ENCODE data around the gene RAB9A.
"Not testable (repeated sequence)": the region's sequence is repeated elsewhere in the genome, so short reads cannot be mapped to it uniquely, and the experiment has no call there.

RAB9A gene

GRCh38 chrX:13703589-13703988 lies 14.7 kb downstream of the RAB9A start:
- Mint-ChIP-seq H3K4me1 (peaks cover 46% of the 10 kb centered on the region), H3K9me3 (no peaks in the 10 kb centered on the region), H3K27me3 (no peaks in the 10 kb centered on the region), H3K4me3 (no peak overlapping the region), H3K27ac (no peak overlapping the region)
- no peak for DNase-seq
- no peak for ATAC-seq

DNA sequence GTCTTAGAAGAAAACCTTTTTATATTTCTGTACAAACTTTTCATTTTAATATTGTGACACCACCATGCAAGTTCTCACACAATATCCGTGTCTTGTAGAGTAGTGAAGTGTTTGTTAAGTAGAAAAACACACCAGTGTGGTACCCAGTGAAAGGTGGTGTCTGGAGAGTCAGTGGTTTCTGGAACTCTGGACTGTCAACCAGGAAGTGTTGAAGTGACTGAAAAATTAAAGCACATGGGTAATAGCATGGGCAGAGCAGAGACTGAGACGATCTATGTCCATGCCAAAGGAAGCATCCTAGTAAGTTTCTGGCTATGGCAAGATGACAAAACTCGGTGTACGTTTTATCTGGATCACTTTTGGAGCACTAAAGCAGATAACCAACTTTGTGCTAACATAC lies 22.2 kb downstream of the RAB9A start:
- Mint-ChIP-seq H3K4me1 (peaks cover 21% of the 10 kb centered on the region), H3K9me3 (no peaks in the 10 kb centered on the region), H3K27ac (no peak overlapping the region), H3K27me3 (no peaks in the 10 kb centered on the region), H3K4me3 (no peak overlapping the region)
- DNase-seq (no peak), ATAC-seq (no peak)

GRCh38 chrX:13716455-13716854 lies 27.5 kb downstream of the RAB9A start:
- Mint-ChIP-seq H3K27me3 (no peaks in the 10 kb centered on the region), H3K4me1 (peaks cover 25% of the 10 kb centered on the region), H3K4me3 (no peak overlapping the region), H3K27ac (no peak overlapping the region), H3K9me3 (no peaks in the 10 kb centered on the region)
- no peak for ATAC-seq
- DNase-seq: no peak

DNA sequence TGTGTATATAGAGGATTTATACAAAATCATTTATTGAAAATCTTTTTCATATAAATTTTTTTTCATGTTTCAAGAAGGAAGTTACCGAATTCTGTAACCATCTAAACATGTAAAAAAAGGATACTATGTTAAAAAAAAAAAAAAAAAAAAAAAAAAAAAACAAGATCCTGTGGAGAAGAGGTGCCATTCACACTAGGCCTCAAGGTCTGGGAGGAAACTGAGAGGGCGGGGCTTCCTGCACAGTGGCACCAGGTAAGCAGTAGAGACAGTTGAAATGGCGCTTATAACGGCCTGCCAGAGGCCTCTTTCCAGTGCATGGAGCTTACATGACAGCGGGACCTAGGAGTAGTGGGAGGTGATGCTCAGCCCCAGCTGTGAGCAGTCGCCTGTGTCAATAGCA lies 28.0 kb downstream of the RAB9A start:
- Mint-ChIP-seq H3K27ac (peak overlapping the region in 1 of 2 donors; percentile 74), H3K4me3 (no peak overlapping the region), H3K27me3 (no peaks in the 10 kb centered on the region), H3K9me3 (no peaks in the 10 kb centered on the region), H3K4me1 (peaks cover 21% of the 10 kb centered on the region)
- DNase-seq (no peak), ATAC-seq (no peak)

DNA sequence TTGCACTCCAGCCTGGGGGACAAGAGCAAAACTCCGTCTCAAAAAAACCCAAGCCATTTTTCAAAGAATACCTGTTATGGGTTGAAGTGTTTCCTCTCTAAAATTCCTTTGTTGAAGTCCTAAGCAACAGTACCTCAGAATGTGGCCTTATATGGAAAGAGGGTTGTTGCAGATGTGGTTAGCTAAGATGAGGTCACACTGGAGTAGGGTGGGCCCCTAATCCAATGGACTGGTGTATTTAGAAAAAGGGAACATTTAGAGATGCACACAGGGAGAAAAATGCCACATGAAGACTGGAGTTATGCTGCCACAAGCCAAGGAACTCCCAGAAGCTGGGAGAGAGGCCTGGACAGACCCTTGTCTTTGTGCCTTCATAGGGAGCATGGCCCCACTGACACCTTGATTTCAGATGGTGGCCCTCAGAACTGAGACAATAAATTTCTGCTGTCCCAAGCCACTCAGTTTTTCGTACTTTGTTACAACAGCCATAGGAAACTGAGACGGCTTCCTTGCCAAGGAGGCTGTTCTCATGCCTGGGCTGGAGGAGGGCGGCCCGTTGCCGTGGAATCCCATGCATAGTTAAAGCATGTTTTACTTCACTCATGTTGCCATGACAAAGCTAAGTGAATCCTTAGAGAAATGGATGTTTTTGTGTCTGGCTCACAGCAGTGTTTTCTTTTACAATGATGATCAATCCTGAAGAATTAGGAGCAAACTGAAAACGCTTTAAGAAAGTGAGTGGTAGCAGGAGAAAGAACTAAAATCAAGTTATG lies 29.0 kb downstream of the RAB9A start:
- DNase-seq (no peak), ATAC-seq (no peak)
- Mint-ChIP-seq H3K27ac (peak overlapping the region in 1 of 2 donors; percentile 74), H3K27me3 (no peaks in the 10 kb centered on the region), H3K4me1 (peaks cover 19% of the 10 kb centered on the region), H3K9me3 (no peaks in the 10 kb centered on the region), H3K4me3 (no peak overlapping the region)

GRCh38 chrX:13719192-13719856 lies 30.4 kb downstream of the RAB9A start:
- ATAC-seq (no peak), DNase-seq (no peak)
- H3K4me3 Mint-ChIP-seq: no peak overlapping the region
- peak overlapping the region; percentile 19 to 34 for H3K27ac Mint-ChIP-seq
- H3K27me3 Mint-ChIP-seq: no peaks in the 10 kb centered on the region
- no peaks in the 10 kb centered on the region for H3K9me3 Mint-ChIP-seq
- H3K4me1 Mint-ChIP-seq: peaks cover 19% of the 10 kb centered on the region

DNA sequence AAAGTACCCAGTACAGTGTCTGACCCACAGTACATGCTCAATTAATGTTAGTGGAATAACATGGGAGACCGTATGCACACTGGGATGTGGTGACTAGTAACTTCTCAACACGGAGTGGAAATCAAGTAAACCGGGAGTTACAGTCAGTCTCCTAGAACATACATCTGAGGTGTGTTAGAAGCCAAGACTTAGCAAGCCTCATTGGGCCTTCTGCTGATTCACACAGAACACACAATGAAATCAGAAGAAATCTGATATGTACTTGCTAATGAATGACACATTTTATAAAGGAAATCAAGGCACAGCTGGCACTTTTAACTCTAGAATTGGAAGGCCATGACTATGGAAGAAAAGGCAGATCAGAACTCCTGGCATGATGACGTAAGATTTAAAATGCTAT lies 32.4 kb downstream of the RAB9A start:
- Mint-ChIP-seq H3K4me1 (peaks cover 33% of the 10 kb centered on the region), H3K27me3 (no peaks in the 10 kb centered on the region), H3K4me3 (no peak overlapping the region), H3K27ac (no peak overlapping the region), H3K9me3 (no peaks in the 10 kb centered on the region)
- no peak for DNase-seq
- ATAC-seq: no peak

DNA sequence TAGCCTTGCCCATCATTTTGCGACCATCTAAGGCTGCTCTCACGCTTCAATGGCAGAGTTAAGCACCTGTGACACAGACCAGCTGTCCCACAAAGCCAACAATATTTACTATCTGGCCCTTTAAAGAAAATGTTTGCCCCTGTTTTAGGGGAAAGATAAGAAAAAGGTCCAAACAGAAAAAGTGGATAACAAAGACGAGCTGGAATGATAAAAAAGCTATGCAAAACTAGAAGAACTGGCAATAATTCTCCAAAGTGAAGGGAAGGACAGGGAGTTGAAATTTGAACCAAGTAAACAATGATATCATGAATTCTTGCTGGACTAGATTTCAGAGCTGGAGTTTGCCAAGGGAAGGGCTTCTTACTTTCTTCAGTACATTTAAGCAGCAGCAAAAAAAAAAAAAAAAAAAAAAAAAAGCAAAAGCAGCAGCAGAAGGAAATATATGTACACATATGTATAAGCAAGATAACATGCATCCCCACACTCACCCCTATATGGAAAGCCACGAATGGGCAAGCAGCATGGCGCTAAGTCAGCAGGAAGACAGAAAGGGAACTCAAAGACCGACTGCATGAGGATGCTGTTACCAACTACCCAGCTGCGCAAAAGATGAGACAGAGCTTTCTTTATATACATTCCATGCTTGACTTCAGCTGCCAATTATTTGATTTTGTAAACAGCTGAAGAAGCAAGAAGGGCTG lies 33.0 kb downstream of the RAB9A start:
- no peaks in the 10 kb centered on the region for H3K9me3 Mint-ChIP-seq
- H3K4me1 Mint-ChIP-seq: peaks cover 39% of the 10 kb centered on the region
- ATAC-seq (no peak), DNase-seq (no peak)
- H3K27me3 Mint-ChIP-seq: no peaks in the 10 kb centered on the region
- no peak overlapping the region for H3K4me3 Mint-ChIP-seq
- peak overlapping the region in 1 of 2 donors; percentile 86 for H3K27ac Mint-ChIP-seq

GRCh38 chrX:13724878-13725277 lies 36.0 kb downstream of the RAB9A start:
- H3K9me3 Mint-ChIP-seq, H3K27ac Mint-ChIP-seq, ATAC-seq, H3K27me3 Mint-ChIP-seq: not testable (repeated sequence)
- peaks cover 29% of the 10 kb centered on the region for H3K4me1 Mint-ChIP-seq
- DNase-seq: peak in 1 of 2 donors; percentile 19
- peak overlapping the region in 1 of 2 donors; percentile 19 for H3K4me3 Mint-ChIP-seq

- H3K4me3 Mint-ChIP-seq, H3K9me3 Mint-ChIP-seq, ATAC-seq, DNase-seq, H3K27me3 Mint-ChIP-seq: not testable (repeated sequence)
- Mint-ChIP-seq H3K4me1 (peaks cover 31% of the 10 kb centered on the region), H3K27ac (peak overlapping the region in 1 of 2 donors; percentile 14)
These were observed 37.7 kb downstream of the RAB9A start for GRCh38 chrX:13726583-13726982.

DNA sequence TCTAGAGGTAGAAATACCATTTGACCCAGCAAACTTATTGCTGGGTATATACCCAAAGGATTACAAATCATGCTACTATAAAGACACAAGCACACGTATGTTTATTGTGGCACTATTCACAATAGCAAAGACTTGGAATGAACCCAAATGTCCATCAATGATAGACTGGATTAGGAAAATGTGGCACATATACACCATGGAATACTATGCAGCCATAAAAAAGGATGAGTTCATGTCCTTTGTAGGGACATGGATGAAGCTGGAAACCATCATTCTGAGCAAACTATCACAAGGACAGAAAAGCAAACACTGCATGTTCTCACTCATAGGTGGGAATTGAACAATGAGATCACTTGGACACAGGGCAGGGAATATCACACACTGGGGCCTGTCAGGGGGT lies 41.6 kb downstream of the RAB9A start:
- H3K4me3 Mint-ChIP-seq, DNase-seq, H3K27ac Mint-ChIP-seq, ATAC-seq, H3K27me3 Mint-ChIP-seq, H3K9me3 Mint-ChIP-seq: not testable (repeated sequence)
- H3K4me1 Mint-ChIP-seq: peaks cover 48% of the 10 kb centered on the region

GRCh38 chrX:13732246-13733067 lies 43.5 kb downstream of the RAB9A start:
- ATAC-seq: no peak
- peak overlapping the region in 1 of 2 donors; percentile 81 for H3K27ac Mint-ChIP-seq

GRCh38 chrX:13733506-13733905 lies 44.6 kb downstream of the RAB9A start:
- Mint-ChIP-seq H3K9me3 (no peaks in the 10 kb centered on the region), H3K4me1 (peaks cover 24% of the 10 kb centered on the region), H3K4me3 (peak overlapping the region; percentile 94 to 97), H3K27me3 (no peaks in the 10 kb centered on the region), H3K27ac (peak overlapping the region; percentile 97 to 98)
- ATAC-seq (no peak), DNase-seq (no peak)

More at GRCh38 chrX:13732246-13733067, 43.5 kb downstream of the RAB9A start:
- H3K4me1 Mint-ChIP-seq: peaks cover 28% of the 10 kb centered on the region
- H3K4me3 Mint-ChIP-seq: peak overlapping the region; percentile 25 to 94
- DNase-seq: no peak
- no peaks in the 10 kb centered on the region for H3K9me3 Mint-ChIP-seq
- no peaks in the 10 kb centered on the region for H3K27me3 Mint-ChIP-seq

- peak within 1 kb of the TSS; percentile 94 to 97 for H3K4me3 Mint-ChIP-seq
- H3K9me3 Mint-ChIP-seq: no peaks in the 10 kb centered on the region
- ATAC-seq (peak; percentile 98), DNase-seq (peak; percentile 85 to 93)
- H3K4me1 Mint-ChIP-seq: peaks cover 24% of the 10 kb centered on the region
- H3K27ac Mint-ChIP-seq: peak within 1 kb of the TSS; percentile 97 to 98
- H3K27me3 Mint-ChIP-seq: no peaks in the 10 kb centered on the region
These were observed 45.6 kb downstream of the RAB9A start, which contains the start of the genes OFD1 and TRAPPC2 for GRCh38 chrX:13734278-13735172. Gene OFD1 (plus strand): TSS chrX:13734748. CDS start chrX:13735072, 324 bp downstream. Gene TRAPPC2 (minus strand): TSS chrX:13734620. CDS start chrX:13719963, 14,657 bp downstream.

Measured in stimulated activated naive CD8-positive, alpha-beta T cell treated with anti-CD3 and anti-CD28 coated beads, Interleukin-15, amount 100 ng/mL, for 72 hours (primary cell).